Natural killer cell (primary cell): ENCODE data around the gene YARS1. TPM values are rescaled to one million over a fixed set of nuclear protein-coding genes. Genes with fewer than 3 reads are reported as not detected.

Experiments
- ATAC-seq, 3 donors: fragments of 150-1000 bp in 2 of 3; fragments of 200-7000 bp in 1 of 3; cut with Tn5 transposase; 1 replicate in 1 of 3; 2 replicates in 2 of 3; pipeline ENCODE4 v1.10.0; 2021; ENCODE audit warnings: mild to moderate bottlenecking in 2 of 3, moderate library complexity in 2 of 3
- DNase-seq, 2 donors: peaks; one replicate each; pipeline versions ENCODE4 v3.0.0 to v3.0.0-alpha.2; 2013 to 2021; ENCODE audit warnings: mixed read lengths in 1 of 2
- H3K27ac ChIP-seq: one replicate; pipeline ENCODE4 v1.5.1; 2013; ENCODE audit warnings: mild to moderate bottlenecking, low read length
- H3K27me3 ChIP-seq: one replicate; pipeline ENCODE4 v1.6.1; 2013; ENCODE audit warnings: low read length; ENCODE audit not compliant: control insufficient read depth, insufficient read depth
- H3K36me3 ChIP-seq: one replicate; pipeline ENCODE4 v1.6.1; 2013; ENCODE audit warnings: low read length; ENCODE audit not compliant: control insufficient read depth, insufficient read depth
- H3K4me1 ChIP-seq: one replicate; pipeline ENCODE4 v1.6.1; 2013; ENCODE audit warnings: low read length; ENCODE audit not compliant: control insufficient read depth, insufficient read depth
- H3K4me3 ChIP-seq: one replicate; pipeline ENCODE4 v1.5.1; 2013; ENCODE audit warnings: low read length
- H3K9me3 ChIP-seq: one replicate; pipeline ENCODE4 v1.6.1; 2013; ENCODE audit warnings: low read length; ENCODE audit not compliant: control insufficient read depth, insufficient read depth
- H3K27ac Mint-ChIP-seq, 2 donors: one replicate each; pipeline ENCODE4 v1.8.0; 2022; ENCODE audit warnings: mild to moderate bottlenecking in 2 of 2, mixed read lengths in 2 of 2, moderate library complexity in 1 of 2
- H3K27me3 Mint-ChIP-seq, 2 donors: one replicate each; pipeline ENCODE4 v1.8.0; 2022; ENCODE audit warnings: low read depth in 2 of 2, mixed read lengths in 2 of 2
- H3K36me3 Mint-ChIP-seq: one replicate; pipeline ENCODE4 v1.8.0; 2022; ENCODE audit warnings: mixed read lengths
- H3K4me1 Mint-ChIP-seq, 2 donors: one replicate each; pipeline ENCODE4 v1.8.0; 2022; ENCODE audit warnings: mixed read lengths in 2 of 2
- H3K4me3 Mint-ChIP-seq: one replicate; pipeline ENCODE4 v1.8.0; 2022; ENCODE audit warnings: mild to moderate bottlenecking, moderate library complexity, mixed read lengths
- H3K9me3 Mint-ChIP-seq, 2 donors: one replicate each; pipeline ENCODE4 v1.8.0; 2022; ENCODE audit warnings: mixed read lengths in 2 of 2
- CTCF ChIP-seq: fragments of 200-600 bp; IDR thresholded peaks from one replicate; pipeline ENCODE4 v1.8.0; 2022; ENCODE audit warnings: antibody characterized with exemption
- WGBS: methylation state at CpG from one replicate; pipeline ENCODE4 v1.1.7; 2013; ENCODE audit warnings: missing lambda C conversion rate; ENCODE audit not compliant: insufficient coverage; 5-methylcytosine and 5-hydroxymethylcytosine counted together
- intact Hi-C: fragments of 100-400 bp; cut with micrococcal nuclease; formaldehyde crosslinking; loops from one replicate; pipeline ENCODE4 v1.14.2; 2022
- total RNA-seq, 4 donors: library from RNA; stranded (reverse); fragments of 120-200 nt in 1 of 4; gene quantifications; one replicate each; pipeline versions ENCODE4 v1.2.3 to v1.2.4, GENCODE V29; 2013 to 2022

The YARS1 gene
- total RNA-seq, 3 donors from 2014 or later (not counting 1 experiment from before 2014, with no cell fraction given), result 163 to 223 (median 197) TPM

GRCh38 chr1:32830092-32830852 lies 13.1 kb upstream of the YARS1 start:
- Histone ChIP-seq H3K4me1 (no peaks in the 10 kb centered on the region), H3K36me3 (peaks cover 87% of the 10 kb centered on the region), H3K9me3 (no peaks in the 10 kb centered on the region), H3K4me3 (no peak overlapping the region), H3K27me3 (no peaks in the 10 kb centered on the region), H3K27ac (no peak overlapping the region)
- H3K4me3 Mint-ChIP-seq, result no peak overlapping the region
- H3K36me3 Mint-ChIP-seq, result peaks cover 24% of the 10 kb centered on the region
- intact Hi-C loops, result no loop called here
- ATAC-seq (no peak), DNase-seq (no peak)
- H3K4me1 Mint-ChIP-seq, result peaks cover 10 to 16% of the 10 kb centered on the region in 2 donors
- peak overlapping the region in 1 of 2 donors; percentile 5 for H3K27ac Mint-ChIP-seq
- TF ChIP-seq CTCF, result no peak
- H3K9me3 Mint-ChIP-seq, result no peaks in the 10 kb centered on the region
- H3K27me3 Mint-ChIP-seq, result no peaks in the 10 kb centered on the region
- 87% methylated on average over 4 of the region's 6 CpGs for WGBS

GRCh38 chr1:32828341-32828740 lies 11.2 kb upstream of the YARS1 start:
- Mint-ChIP-seq H3K27ac (no peak overlapping the region), H3K4me3 (no peak overlapping the region), H3K36me3 (peaks cover 18% of the 10 kb centered on the region), H3K9me3 (no peaks in the 10 kb centered on the region), H3K27me3 (no peaks in the 10 kb centered on the region), H3K4me1 (peaks cover 15 to 16% of the 10 kb centered on the region in 2 donors)
- H3K4me3 ChIP-seq, result no peak overlapping the region
- 100% methylated on average over 4 of the region's 7 CpGs for WGBS
- H3K9me3 ChIP-seq, result no peaks in the 10 kb centered on the region
- intact Hi-C loops, result no loop called here
- DNase-seq, result no peak
- H3K27ac ChIP-seq, result no peak overlapping the region
- no peaks in the 10 kb centered on the region for H3K27me3 ChIP-seq
- peaks cover 73% of the 10 kb centered on the region for H3K36me3 ChIP-seq
- no peak for ATAC-seq
- no peak for TF ChIP-seq CTCF
- H3K4me1 ChIP-seq, result no peaks in the 10 kb centered on the region

- no peak for DNase-seq
- Histone ChIP-seq H3K36me3 (peaks cover 49% of the 10 kb centered on the region), H3K4me3 (no peak overlapping the region), H3K27me3 (no peaks in the 10 kb centered on the region), H3K27ac (no peak overlapping the region), H3K4me1 (peaks cover 19% of the 10 kb centered on the region), H3K9me3 (no peaks in the 10 kb centered on the region)
- TF ChIP-seq CTCF, result no peak
- Mint-ChIP-seq H3K36me3 (peaks cover 18% of the 10 kb centered on the region), H3K27ac (no peak overlapping the region), H3K27me3 (no peaks in the 10 kb centered on the region), H3K4me3 (no peak overlapping the region), H3K9me3 (no peaks in the 10 kb centered on the region), H3K4me1 (peaks cover 23 to 30% of the 10 kb centered on the region in 2 donors)
- WGBS, result 71% methylated on average over 1 of the region's 3 CpGs
- intact Hi-C loops, result no loop called here
- ATAC-seq, result no peak
Observed at GRCh38 chr1:32825181-32825580, 8.0 kb upstream of the YARS1 start.
